T-helper 2 cell treated with Interferon-gamma antibody and Interleukin-4, amounts not matched to agents 100 ng/mL and 5 ng/mL, for 36 hours (primary cell): Measurements from ENCODE around the gene TNNT3. TPM values are rescaled to one million over a fixed set of nuclear protein-coding genes. Genes with fewer than 3 reads are reported as not detected.

Experiments
- intact Hi-C: fragments of 100-400 bp; cut with micrococcal nuclease; formaldehyde crosslinking; loops from one replicate; pipeline ENCODE4 v1.15.1; 2023
- total RNA-seq: library from RNA; stranded (reverse); gene quantifications from 2 replicates; pipeline ENCODE4 v1.2.3, GENCODE V29; 2022

The TNNT3 gene
- total RNA-seq, 1 donor from 2014 or later = 7.3 TPM

GRCh38 chr11:1932105-1932480 is 12.6 kb downstream of the TNNT3 start:
- intact Hi-C loops = no loop called here

- intact Hi-C loops = no loop called here
Measured at GRCh38 chr11:1932681-1933080, 13.2 kb downstream of the TNNT3 start.

- intact Hi-C loops = no loop called here
Measured at GRCh38 chr11:1933416-1934334, 14.2 kb downstream of the TNNT3 start.

- intact Hi-C loops = no loop called here
Measured at GRCh38 chr11:1934335-1935155, 15.0 kb downstream of the TNNT3 start.

GRCh38 chr11:1935156-1936071 is 15.9 kb downstream of the TNNT3 start:
- intact Hi-C loops = no loop called here

- intact Hi-C loops = no loop called here
Measured at GRCh38 chr11:1936072-1936780, 16.7 kb downstream of the TNNT3 start.

GRCh38 chr11:1936781-1937615 is 17.5 kb downstream of the TNNT3 start:
- intact Hi-C loops = no loop called here

GRCh38 chr11:1937616-1938342 is 18.3 kb downstream of the TNNT3 start:
- intact Hi-C loops = no loop called here

GRCh38 chr11:1938343-1939005 is 19.0 kb downstream of the TNNT3 start:
- intact Hi-C loops = loop anchor here (1.0 kb wide), 1 partner anchor 24 kb away; no protein-coding TSS in a partner anchor

- intact Hi-C loops = loop anchor here (1.0 kb wide), 1 partner anchor 25 kb away; no protein-coding TSS in a partner anchor
Measured at GRCh38 chr11:1939006-1939625, 19.6 kb downstream of the TNNT3 start.

- intact Hi-C loops = loop anchor here (1.0 kb wide), 1 partner anchor 25 kb away; no protein-coding TSS in a partner anchor
Measured at GRCh38 chr11:1939788-1940187, 20.3 kb downstream of the TNNT3 start.

- intact Hi-C loops = no loop called here
Measured at GRCh38 chr11:1942558-1943260, 23.2 kb downstream of the TNNT3 start.

- intact Hi-C loops = no loop called here
Measured at GRCh38 chr11:1943576-1943975, 24.1 kb downstream of the TNNT3 start.

GRCh38 chr11:1943977-1944376 is 24.5 kb downstream of the TNNT3 start:
- intact Hi-C loops = no loop called here

- intact Hi-C loops = no loop called here
Measured at GRCh38 chr11:1946812-1947484, 27.4 kb downstream of the TNNT3 start, which contains the start of gene MRPL23. TSS of gene MRPL23 (plus strand) at chr11:1947332. CDS start at chr11:1947363, 31 bp downstream.

GRCh38 chr11:1947592-1948237 is 28.2 kb downstream of the TNNT3 start:
- intact Hi-C loops = no loop called here
